GM18858 (cell line): Measurements from ENCODE around the gene TSPOAP1.

Source experiments
- ATAC-seq: cut with Tn5 transposase; IDR thresholded peaks from one replicate; pipeline ENCODE4 v1.9.1; 2021; ENCODE audit not compliant: unreplicated experiment

TSPOAP1 gene

DNA sequence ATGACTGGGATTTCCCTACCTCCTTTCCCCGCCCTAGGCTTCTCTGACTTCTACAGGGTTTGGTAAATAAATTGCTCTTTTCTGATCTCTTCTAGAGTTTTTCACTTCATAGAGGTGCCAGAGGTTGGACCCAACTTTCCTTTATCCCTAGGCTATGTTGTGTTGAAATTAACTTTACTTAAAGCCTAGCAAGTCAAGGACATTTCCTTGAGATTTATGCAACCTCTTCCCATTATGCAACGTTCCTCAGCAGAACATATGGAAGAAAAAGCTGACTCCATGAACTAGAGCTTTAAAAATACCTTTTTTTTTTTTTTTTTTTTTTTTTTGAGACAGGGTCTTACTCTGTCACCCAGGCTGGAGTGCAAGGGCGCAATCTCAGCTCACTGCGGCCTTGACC is 63.3 kb downstream of the TSPOAP1 start:
- ATAC-seq, result no peak

DNA sequence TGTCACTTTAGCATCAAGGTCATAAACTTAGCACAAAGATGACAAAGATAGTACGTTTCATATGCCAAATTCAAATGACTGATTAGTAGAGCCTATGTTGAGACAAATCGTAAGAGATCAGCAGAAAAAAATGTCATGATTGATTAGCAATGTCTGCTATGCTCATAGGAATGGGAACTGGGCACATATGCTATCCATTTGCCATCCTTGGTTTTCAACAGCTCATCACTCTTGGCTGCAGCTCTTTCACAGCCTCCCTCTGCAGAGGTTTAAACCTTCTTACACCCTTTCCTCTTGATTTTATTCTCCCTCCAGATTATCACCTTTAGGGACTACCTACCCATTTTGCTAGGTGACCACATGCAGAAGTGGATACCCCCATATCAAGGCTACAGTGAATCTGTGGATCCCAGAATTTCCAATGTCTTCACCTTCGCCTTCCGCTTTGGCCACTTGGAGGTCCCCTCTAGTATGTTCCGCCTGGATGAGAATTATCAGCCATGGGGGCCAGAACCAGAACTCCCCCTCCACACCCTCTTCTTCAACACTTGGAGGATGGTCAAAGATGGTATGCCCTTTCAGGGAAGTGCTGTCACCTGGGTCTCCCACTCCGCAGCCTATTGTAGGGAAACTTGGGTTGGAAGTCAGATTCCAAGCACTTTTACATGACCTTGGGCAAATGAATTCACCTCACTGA is 64.0 kb downstream of the TSPOAP1 start:
- no peak for ATAC-seq

DNA sequence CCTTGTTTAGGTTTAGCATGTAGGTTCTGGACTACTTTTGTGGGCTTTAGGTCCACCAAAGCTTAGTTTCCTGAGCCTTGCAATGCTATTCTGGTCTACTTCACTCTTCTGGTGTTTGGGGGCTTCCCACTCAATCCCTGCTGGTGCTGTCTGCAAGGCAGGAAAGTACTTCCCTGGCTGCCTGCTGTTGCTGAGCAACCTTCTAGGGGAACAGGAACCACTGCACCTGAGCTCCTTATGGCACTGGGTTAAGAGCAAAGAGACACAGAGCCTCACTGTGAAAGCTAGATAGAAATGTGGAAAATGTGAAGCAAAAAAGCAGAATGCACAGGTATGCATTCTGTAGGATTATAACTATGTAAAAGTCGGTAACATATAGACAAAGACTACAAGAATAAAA is 64.8 kb downstream of the TSPOAP1 start:
- ATAC-seq, result no peak

DNA sequence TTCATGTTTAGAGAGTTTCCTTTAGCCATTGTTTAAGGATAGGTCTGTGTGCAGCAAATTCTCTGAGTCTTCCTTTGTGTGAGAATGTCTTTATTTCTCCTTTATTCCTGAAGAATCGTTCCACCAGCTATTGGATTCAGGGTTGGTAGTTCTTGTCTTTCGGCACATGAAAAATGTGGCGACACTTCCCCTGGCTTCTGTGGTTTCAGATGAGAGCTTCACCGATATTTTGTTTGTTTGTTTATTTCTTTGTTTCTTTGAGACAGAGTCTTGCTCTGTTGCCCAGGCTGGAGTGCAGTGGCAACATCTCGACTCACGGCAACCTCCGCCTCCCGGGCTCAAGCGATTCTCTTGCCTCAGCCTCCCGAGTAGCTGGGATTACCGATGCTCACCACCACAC is 66.4 kb downstream of the TSPOAP1 start:
- ATAC-seq, result no peak

DNA sequence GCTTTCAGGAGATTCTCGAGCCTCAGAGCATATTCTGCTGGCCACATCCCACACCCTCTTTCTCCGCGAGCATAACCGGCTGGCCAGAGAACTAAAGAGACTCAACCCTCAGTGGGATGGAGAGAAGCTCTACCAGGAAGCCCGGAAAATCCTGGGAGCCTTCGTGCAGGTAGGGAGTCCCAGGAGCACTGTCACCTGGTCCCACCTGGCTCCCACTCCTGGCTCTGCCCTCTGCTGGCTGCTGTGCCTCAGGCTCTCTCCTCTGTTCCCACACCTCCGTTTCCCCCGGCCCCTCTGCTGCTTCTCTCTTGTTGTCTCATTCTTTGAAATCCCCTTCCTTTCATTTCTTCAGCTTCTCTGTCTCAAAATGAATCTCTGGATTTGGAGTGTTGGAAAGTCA is 73.8 kb downstream of the TSPOAP1 start:
- no peak for ATAC-seq

DNA sequence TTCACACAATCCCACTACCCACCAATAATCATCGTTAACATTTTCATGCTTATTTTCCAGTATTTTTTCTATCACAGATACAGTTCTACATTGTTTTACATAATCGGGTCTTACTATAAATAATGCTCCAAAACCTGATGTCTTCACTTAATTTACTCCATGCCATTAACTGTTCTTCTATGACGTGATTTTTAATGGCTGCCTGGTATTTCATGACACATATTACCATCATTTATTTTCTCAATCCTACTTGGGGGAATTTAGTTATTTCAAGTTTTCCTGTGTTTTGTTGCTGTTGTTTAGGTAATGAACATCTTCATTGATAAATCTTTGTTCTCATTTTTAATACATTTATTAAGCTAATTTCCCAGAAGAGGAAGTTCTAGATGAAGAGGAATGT is 75.5 kb downstream of the TSPOAP1 start:
- ATAC-seq, result no peak

DNA sequence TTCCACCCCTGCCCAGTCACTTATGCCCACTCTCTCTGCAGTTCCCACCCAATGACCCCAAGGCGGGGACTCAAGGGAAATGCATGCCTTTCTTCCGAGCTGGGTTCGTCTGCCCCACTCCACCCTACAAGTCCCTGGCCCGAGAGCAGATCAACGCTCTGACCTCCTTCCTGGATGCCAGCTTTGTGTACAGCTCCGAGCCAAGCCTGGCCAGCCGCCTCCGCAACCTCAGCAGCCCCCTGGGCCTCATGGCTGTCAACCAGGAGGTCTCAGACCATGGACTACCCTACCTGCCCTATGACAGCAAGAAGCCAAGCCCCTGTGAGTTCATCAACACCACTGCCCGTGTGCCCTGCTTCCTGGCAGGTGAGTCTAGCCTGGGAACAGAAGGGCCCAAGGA is 76.5 kb downstream of the TSPOAP1 start:
- no peak for ATAC-seq
